Heart left ventricle (tissue), 13 donors: Measurements from ENCODE around the gene IL13RA1.

Source experiments
- CTCF ChIP-seq, 12 donors: fragments of 200-600 bp; sonication (generic) in 4 of 12; IDR thresholded peaks; one replicate each; pipeline versions ENCODE4 v1.5.0 to v1.8.0; 2018 to 2022; ENCODE audit warnings: antibody characterized with exemption in 12 of 12, mild to moderate bottlenecking in 5 of 12
- POLR2A ChIP-seq, 2 donors: fragments of 450-650 bp; IDR thresholded peaks; one replicate each; pipeline ENCODE4 v1.6.1; 2017; ENCODE audit warnings: antibody characterized with exemption in 2 of 2, mild to moderate bottlenecking in 2 of 2, moderate library complexity in 2 of 2
- donor health status: ischemic (EF 13 %, LVEDD 7.1; RV severe dilation, severe dysfunction).
- donor health status: DM: no; HTN: yes; CAD: no.
- donor health status: DM: no; HTN: no; CAD: no.
- donor health status: ischemic (EF 25% LVEDD 6.9; RV normal size, moderate dysfunction).
- donor health status: ischemic (EF 25% LVEDD 5.7; RV mildly dilated, moderate dysfunction).
- donor health status: ischemic (EF 35%, LVEDD 5.7; RV mildly dilated, moderate dysfunction).
- donor health status: nonischemic (EF 11% LVEDD 7.7; RV severe dilation, severe dysfunction).
- donor health status: DM: yes; HTN: yes; CAD: no.
- donor health status: PGD.
- donor health status: ischemic (EF 29% LVEDD 5.4; RV normal size, mild dysfunction).
- donor health status: nonischemic (EF 23%, LVEDD 6.1; RV moderate dilation, normal function).

- no peak for TF ChIP-seq CTCF (IDR thresholded peaks at IDR 0.05)
- TF ChIP-seq POLR2A (IDR thresholded peaks at IDR 0.05), result peak in 1 of 2 donors; percentile 56
These were observed at the start of gene IL13RA1 for GRCh38 chrX:118726887-118727685.
